ENCODE results near the gene G3BP2.

Gene G3BP2

GRCh38 chr4:75662626-75663025 is 10.6 kb downstream of the G3BP2 start:
- Histone ChIP-seq H3F3A (ENCODE audit: insufficient read depth) (no peaks in the 10 kb centered on the region), H3K79me2 (ENCODE audit: insufficient read depth, low read length) (peaks cover 76% of the 10 kb centered on the region), H3K27ac (ENCODE audit: low read depth, low read length) (no peak overlapping the region), H2AFZ (ENCODE audit: low read depth, low read length, severe bottlenecking) (no peak overlapping the region), H4K20me1 (ENCODE audit: low read depth, low read length) (peaks cover 17% of the 10 kb centered on the region), H3K9ac (ENCODE audit: low read length) (no peak overlapping the region), H3K27me3 (ENCODE audit: low read length) (no peaks in the 10 kb centered on the region), H3K4me3 (ENCODE audit: insufficient read depth, low read length, poor library complexity, severe bottlenecking) (no peak overlapping the region), H3K4me2 (ENCODE audit: low read depth, low read length, poor library complexity, severe bottlenecking) (no peak overlapping the region), H3K9me3 (ENCODE audit: insufficient read depth, low read length) (no peaks in the 10 kb centered on the region), H3K36me3 (ENCODE audit: low read length) (peaks cover 5% of the 10 kb centered on the region; the same call in 1 of the 2 replicates), H3K9me2 (replicated peaks; ENCODE audit: insufficient read depth, low read length) (no peaks in the 10 kb centered on the region)
- TF ChIP-seq, protein P1, sequence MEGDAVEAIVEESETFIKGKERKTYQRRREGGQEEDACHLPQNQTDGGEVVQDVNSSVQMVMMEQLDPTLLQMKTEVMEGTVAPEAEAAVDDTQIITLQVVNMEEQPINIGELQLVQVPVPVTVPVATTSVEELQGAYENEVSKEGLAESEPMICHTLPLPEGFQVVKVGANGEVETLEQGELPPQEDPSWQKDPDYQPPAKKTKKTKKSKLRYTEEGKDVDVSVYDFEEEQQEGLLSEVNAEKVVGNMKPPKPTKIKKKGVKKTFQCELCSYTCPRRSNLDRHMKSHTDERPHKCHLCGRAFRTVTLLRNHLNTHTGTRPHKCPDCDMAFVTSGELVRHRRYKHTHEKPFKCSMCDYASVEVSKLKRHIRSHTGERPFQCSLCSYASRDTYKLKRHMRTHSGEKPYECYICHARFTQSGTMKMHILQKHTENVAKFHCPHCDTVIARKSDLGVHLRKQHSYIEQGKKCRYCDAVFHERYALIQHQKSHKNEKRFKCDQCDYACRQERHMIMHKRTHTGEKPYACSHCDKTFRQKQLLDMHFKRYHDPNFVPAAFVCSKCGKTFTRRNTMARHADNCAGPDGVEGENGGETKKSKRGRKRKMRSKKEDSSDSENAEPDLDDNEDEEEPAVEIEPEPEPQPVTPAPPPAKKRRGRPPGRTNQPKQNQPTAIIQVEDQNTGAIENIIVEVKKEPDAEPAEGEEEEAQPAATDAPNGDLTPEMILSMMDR (IDR thresholded peaks at IDR 0.05; ENCODE audit: insufficient read depth, low read length, poor library complexity, severe bottlenecking) = no peak

DNA sequence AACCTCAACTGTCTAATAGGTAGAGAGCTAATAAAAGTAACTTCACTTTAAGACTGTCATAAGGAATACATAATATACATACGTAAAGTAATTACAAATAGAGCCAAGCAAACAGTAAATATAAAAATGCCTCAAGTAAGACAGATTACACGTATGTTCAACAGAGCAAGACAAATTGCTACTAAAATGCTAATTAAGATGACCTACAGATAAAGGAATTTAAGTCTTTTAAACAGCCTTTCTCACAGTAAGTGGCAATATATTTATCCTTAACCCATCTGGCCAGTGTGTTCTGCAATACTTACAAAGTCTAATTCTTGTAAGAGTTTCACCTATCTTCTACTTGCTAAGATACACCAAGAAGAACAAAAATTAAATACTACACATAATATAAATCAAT is 12.7 kb downstream of the G3BP2 start:
- H4K20me1 ChIP-seq (ENCODE audit: low read depth, low read length) = peaks cover 9% of the 10 kb centered on the region; the same call in 1 of the 2 replicates

GRCh38 chr4:75659512-75660031 is 13.6 kb downstream of the G3BP2 start:
- Histone ChIP-seq H3K4me2 (ENCODE audit: low read depth, low read length, poor library complexity, severe bottlenecking) (no peak overlapping the region), H3K9me3 (ENCODE audit: insufficient read depth, low read length) (no peaks in the 10 kb centered on the region), H3K27me3 (ENCODE audit: low read length) (no peaks in the 10 kb centered on the region), H3K79me2 (ENCODE audit: insufficient read depth, low read length) (peaks cover 45% of the 10 kb centered on the region), H3K36me3 (ENCODE audit: low read length) (peaks cover 9% of the 10 kb centered on the region; the same call in 1 of the 2 replicates), H3K27ac (ENCODE audit: low read depth, low read length) (no peak overlapping the region), H3K9me2 (replicated peaks; ENCODE audit: insufficient read depth, low read length) (no peaks in the 10 kb centered on the region), H3K4me3 (ENCODE audit: insufficient read depth, low read length, poor library complexity, severe bottlenecking) (no peak overlapping the region), H2AFZ (ENCODE audit: low read depth, low read length, severe bottlenecking) (no peak overlapping the region), H3F3A (ENCODE audit: insufficient read depth) (no peaks in the 10 kb centered on the region), H4K20me1 (ENCODE audit: low read depth, low read length) (peaks cover 9% of the 10 kb centered on the region; the same call in 1 of the 2 replicates), H3K9ac (ENCODE audit: low read length) (no peak overlapping the region)
- TF ChIP-seq, protein P1 (IDR thresholded peaks at IDR 0.05; ENCODE audit: insufficient read depth, low read length, poor library complexity, severe bottlenecking) = no peak
- no peak for TF ChIP-seq EZH2phosphoT487 (conservative IDR thresholded peaks at IDR 0.05; ENCODE audit: low read length)

More for the DNA sequence above, 12.7 kb downstream of the G3BP2 start:
- no peak overlapping the region for H3K4me3 ChIP-seq (ENCODE audit: insufficient read depth, low read length, poor library complexity, severe bottlenecking)
- no peaks in the 10 kb centered on the region for H3K9me2 ChIP-seq (replicated peaks; ENCODE audit: insufficient read depth, low read length)
- H3K36me3 ChIP-seq (ENCODE audit: low read length) = peaks cover 4% of the 10 kb centered on the region; the same call in 1 of the 2 replicates
- H3K4me2 ChIP-seq (ENCODE audit: low read depth, low read length, poor library complexity, severe bottlenecking) = no peak overlapping the region
- H2AFZ ChIP-seq (ENCODE audit: low read depth, low read length, severe bottlenecking) = no peak overlapping the region
- H3F3A ChIP-seq (ENCODE audit: insufficient read depth) = no peaks in the 10 kb centered on the region
- H3K9ac ChIP-seq (ENCODE audit: low read length) = no peak overlapping the region
- no peak overlapping the region for H3K27ac ChIP-seq (ENCODE audit: low read depth, low read length)
- peaks cover 54% of the 10 kb centered on the region for H3K79me2 ChIP-seq (ENCODE audit: insufficient read depth, low read length)
- H3K9me3 ChIP-seq (ENCODE audit: insufficient read depth, low read length) = no peaks in the 10 kb centered on the region
- no peaks in the 10 kb centered on the region for H3K27me3 ChIP-seq (ENCODE audit: low read length)
- TF ChIP-seq, protein P1 (IDR thresholded peaks at IDR 0.05; ENCODE audit: insufficient read depth, low read length, poor library complexity, severe bottlenecking) = no peak
- TF ChIP-seq EZH2phosphoT487 (conservative IDR thresholded peaks at IDR 0.05; ENCODE audit: low read length) = no peak

All from SU-DHL-6 (cell line).